ENCODE results near the gene CTU2. TPM values are rescaled to one million over a fixed set of nuclear protein-coding genes. Genes with fewer than 3 reads are reported as not detected.

The CTU2 gene
- total and polyA plus RNA-seq, 10 of the 15 experiments (the other 5 are each of a cell fraction or from before 2014, with no cell fraction given): 0.32 to 44.5 (median 18.2) TPM

- no TSS peak for BruUV-seq (replicated peaks)
- FAIRE-seq (no peak), ATAC-seq (no peak), DNase-seq (ENCODE audit: low read depth, low spot score) (no peak)
- no peaks in the 10 kb centered on the region for H3K4me1 ChIP-seq (ENCODE audit: control insufficient read depth, insufficient read depth, low read length)
- no peak overlapping the region for H3K27ac ChIP-seq (ENCODE audit: control insufficient read depth, insufficient read depth)
- no peaks in the 10 kb centered on the region for H3K27me3 ChIP-seq (replicated peaks in 1 of 2; ENCODE audit: control insufficient read depth in 2 of 2, insufficient read depth in 2 of 2, low read length in 1 of 2)
- ChIA-PET RAD21 (ENCODE audit: unreplicated experiment) (no interaction called here), POLR2A (no interaction called here), SMC1A (ENCODE audit: uncharacterized antibody, unreplicated experiment) (no interaction called here), CTCF (no interaction called here)
- H3K79me2 ChIP-seq (ENCODE audit: control insufficient read depth, insufficient read depth, low read length): no peaks in the 10 kb centered on the region
- in situ Hi-C loops (cut with MboI): no loop called here
- no peaks in the 10 kb centered on the region for H4K20me1 ChIP-seq (ENCODE audit: control insufficient read depth, insufficient read depth)
- H3K9ac ChIP-seq (ENCODE audit: control insufficient read depth, insufficient read depth, low read length): no peak overlapping the region
- TF ChIP-seq SMARCA5 (IDR thresholded peaks at IDR 0.05) (no peak), PAX5 (IDR thresholded peaks at IDR 0.05; ENCODE audit: borderline replicate concordance, low read depth, low read length) (no peak), HDAC6 (IDR thresholded peaks at IDR 0.05; ENCODE audit: unreplicated experiment) (no peak), NKRF (conservative IDR thresholded peaks at IDR 0.05) (no peak), GABPA (IDR thresholded peaks at IDR 0.05; ENCODE audit: low read depth) (no peak), USF2 (IDR thresholded peaks at IDR 0.05; ENCODE audit: borderline replicate concordance, low read depth, low read length) (no peak), KAT2A (conservative IDR thresholded peaks at IDR 0.05; ENCODE audit: control insufficient read depth, low read depth, low read length) (no peak), RUNX3 (IDR thresholded peaks at IDR 0.05; ENCODE audit: low read length) (no peak), IRF5 (IDR thresholded peaks at IDR 0.05; ENCODE audit: borderline replicate concordance) (no peak), RELA (IDR thresholded peaks at IDR 0.05; ENCODE audit: borderline replicate concordance, partially characterized antibody) (no peak), IKZF2 (IDR thresholded peaks at IDR 0.05) (no peak), CHD4 (IDR thresholded peaks at IDR 0.05) (no peak), CREM (IDR thresholded peaks at IDR 0.05; ENCODE audit: low read depth) (no peak), PKNOX1 (IDR thresholded peaks at IDR 0.05) (no peak), ZZZ3 (IDR thresholded peaks at IDR 0.05; ENCODE audit: control insufficient read depth, insufficient read length, low read depth) (no peak)
- H3K9me3 ChIP-seq (replicated peaks; ENCODE audit: control insufficient read depth, insufficient read depth, low read length): no peaks in the 10 kb centered on the region
- peaks cover 0 to 63% of the 10 kb centered on the region in 2 experiments for H3K36me3 ChIP-seq (ENCODE audit: control insufficient read depth in 2 of 2, insufficient read depth in 2 of 2, low read length in 1 of 2)
- no peak overlapping the region for H2AFZ ChIP-seq (ENCODE audit: control insufficient read depth, low read depth, low read length)
- intact Hi-C loops (cut with micrococcal nuclease; ENCODE audit: unreplicated experiment): no loop called here
- H3K4me2 ChIP-seq (ENCODE audit: control insufficient read depth, insufficient read depth): no peak overlapping the region
- 87% methylated on average over 7 of the region's 8 CpGs for WGBS (ENCODE audit: insufficient coverage, insufficient replicate concordance, low lambda C conversion rate, missing lambda C conversion rate)
- H3K4me3 ChIP-seq: no peak overlapping the region
Measured at GRCh38 chr16:88723507-88723887, 17.2 kb downstream of the CTU2 start.

Measured in GM12878 (cell line).